CD14-positive monocyte (primary cell): Measurements from ENCODE around the gene DHTKD1. TPM values are rescaled to one million over a fixed set of nuclear protein-coding genes. Genes with fewer than 3 reads are reported as not detected.

Experiments
- DNase-seq, 3 donors: peaks; one replicate each; pipeline ENCODE4 v3.0.0-alpha.2; 2011 to 2022
- H2AFZ ChIP-seq: 2 replicates; pipeline ENCODE4 v1.6.0; 2012; ENCODE audit warnings: mild to moderate bottlenecking, low read depth, low read length, inconsistent platforms; ENCODE audit not compliant: insufficient read depth, poor library complexity, severe bottlenecking
- H3K27ac ChIP-seq, 2 donors: 1 replicate in 1 of 2; 2 replicates in 1 of 2; pipeline ENCODE4 v1.5.1; 2012 to 2013; ENCODE audit warnings: low read length in 2 of 2, control low read depth in 1 of 2, inconsistent platforms in 1 of 2, low read depth in 1 of 2, mild to moderate bottlenecking in 1 of 2
- H3K27me3 ChIP-seq, 2 donors: one replicate each; pipeline versions ENCODE4 v1.6.0 to v1.6.1; 2011 to 2013; ENCODE audit warnings: low read length in 2 of 2; ENCODE audit not compliant: control insufficient read depth in 2 of 2, insufficient read depth in 2 of 2
- H3K36me3 ChIP-seq, 2 donors: replicated peaks in 1 of 2; 1 replicate in 1 of 2; 2 replicates in 1 of 2; pipeline versions ENCODE4 v1.5.1 to v1.6.1; 2012 to 2013; ENCODE audit warnings: low read length in 2 of 2, control low read depth in 1 of 2, inconsistent platforms in 1 of 2, mild to moderate bottlenecking in 1 of 2; ENCODE audit not compliant: insufficient read depth in 2 of 2, control insufficient read depth in 1 of 2
- H3K4me1 ChIP-seq, 2 donors: 1 replicate in 1 of 2; 2 replicates in 1 of 2; pipeline versions ENCODE4 v1.5.1 to v1.6.1; 2012 to 2013; ENCODE audit warnings: low read length in 2 of 2, control low read depth in 1 of 2, inconsistent platforms in 1 of 2, mild to moderate bottlenecking in 1 of 2, moderate library complexity in 1 of 2; ENCODE audit not compliant: insufficient read depth in 2 of 2, control insufficient read depth in 1 of 2
- H3K4me2 ChIP-seq: replicated peaks from 2 replicates; pipeline ENCODE3; 2012; ENCODE audit warnings: low read length, moderate library complexity, mild to moderate bottlenecking; ENCODE audit not compliant: poor library complexity, severe bottlenecking; ENCODE audit errors: extremely low read depth
- H3K4me3 ChIP-seq, 3 experiments: fragments of 200-600 bp in 1 of 3; sonication (generic) in 1 of 3; replicated peaks in 1 of 3; 1 replicate in 2 of 3; 2 replicates in 1 of 3; pipeline ENCODE4 v1.5.1; 2011 to 2013; ENCODE audit warnings: low read length in 3 of 3, mild to moderate bottlenecking in 3 of 3, control low read depth in 2 of 3, low read depth in 2 of 3, inconsistent platforms in 1 of 3, moderate library complexity in 1 of 3
- H3K79me2 ChIP-seq: 2 replicates; pipeline ENCODE4 v1.6.0; 2012; ENCODE audit warnings: mild to moderate bottlenecking, control low read depth, inconsistent platforms, low read length, moderate library complexity; ENCODE audit not compliant: insufficient read depth
- H3K9ac ChIP-seq: 2 replicates; pipeline ENCODE4 v1.6.0; 2017; ENCODE audit warnings: low read length, mild to moderate bottlenecking; ENCODE audit not compliant: insufficient read depth, poor library complexity, severe bottlenecking
- H3K9me3 ChIP-seq, 2 donors: replicated peaks in 1 of 2; 1 replicate in 1 of 2; 2 replicates in 1 of 2; pipeline versions ENCODE4 v1.5.1 to v1.6.1; 2012 to 2013; ENCODE audit warnings: low read length in 2 of 2, control low read depth in 1 of 2; ENCODE audit not compliant: control insufficient read depth in 1 of 2, insufficient read depth in 1 of 2
- H4K20me1 ChIP-seq: 2 replicates; pipeline ENCODE4 v1.6.0; 2012; ENCODE audit warnings: mild to moderate bottlenecking, low read length, control low read depth, moderate library complexity; ENCODE audit not compliant: insufficient read depth
- H3K27ac Mint-ChIP-seq, 7 donors: one replicate each; pipeline ENCODE4 v1.8.0; 2020; ENCODE audit warnings: mild to moderate bottlenecking in 7 of 7, mixed read lengths in 7 of 7, moderate library complexity in 6 of 7, inconsistent platforms in 2 of 7
- H3K27me3 Mint-ChIP-seq, 3 donors: one replicate each; pipeline ENCODE4 v1.8.0; 2021 to 2022; ENCODE audit warnings: low read depth in 3 of 3, mild to moderate bottlenecking in 3 of 3, mixed read lengths in 3 of 3, moderate library complexity in 3 of 3, inconsistent platforms in 1 of 3
- H3K36me3 Mint-ChIP-seq, 2 donors: one replicate each; pipeline ENCODE4 v1.8.0; 2020; ENCODE audit warnings: mixed read lengths in 2 of 2, inconsistent platforms in 1 of 2, mild to moderate bottlenecking in 1 of 2
- H3K4me1 Mint-ChIP-seq: one replicate; pipeline ENCODE4 v1.8.0; 2020; ENCODE audit warnings: mild to moderate bottlenecking, mixed read lengths
- H3K4me3 Mint-ChIP-seq, 2 donors: one replicate each; pipeline ENCODE4 v1.8.0; 2020; ENCODE audit warnings: mild to moderate bottlenecking in 2 of 2, mixed read lengths in 2 of 2, moderate library complexity in 1 of 2
- H3K9me3 Mint-ChIP-seq, 7 donors: one replicate each; pipeline ENCODE4 v1.8.0; 2020 to 2022; ENCODE audit warnings: mixed read lengths in 7 of 7, mild to moderate bottlenecking in 6 of 7, moderate library complexity in 6 of 7, inconsistent platforms in 2 of 7
- CTCF ChIP-seq: fragments of 200-600 bp; IDR thresholded peaks from one replicate; pipeline ENCODE4 v1.8.0; 2022; ENCODE audit warnings: antibody characterized with exemption, mild to moderate bottlenecking
- WGBS: methylation state at CpG from one replicate; pipeline ENCODE4 v1.1.5; 2013; ENCODE audit warnings: missing lambda C conversion rate; ENCODE audit not compliant: insufficient coverage; 5-methylcytosine and 5-hydroxymethylcytosine counted together
- intact Hi-C, 2 donors: fragments of 100-400 bp; cut with micrococcal nuclease; formaldehyde crosslinking; loops; one replicate each; pipeline versions ENCODE4 v1.15.0 to v1.15.1; 2023
- polyA plus RNA-seq, 3 donors: library from polyadenylated mRNA; depleted of rRNA in 1 of 3; unstranded in 2 of 3; stranded (reverse) in 1 of 3; fragments of 300-500 nt in 2 of 3; fragments of >200 nt in 1 of 3; fragmentation: Illumina TruSeq in 2 of 3; gene quantifications; 1 replicate in 2 of 3; 2 replicates in 1 of 3; pipeline ENCODE4 v1.2.3, GENCODE V29; 2012 to 2021

The DHTKD1 gene
- polyA plus RNA-seq, 3 donors: 7.0 to 12.1 (median 11.2) TPM

- Histone ChIP-seq H4K20me1 (no peaks in the 10 kb centered on the region), H3K27ac (peak within 1 kb of the TSS; percentile 74 to 77), H3K4me1 (peaks cover 12 to 21% of the 10 kb centered on the region in 2 donors), H3K4me2 (peak within 1 kb of the TSS; percentile 95), H3K9ac (peak within 1 kb of the TSS; percentile 73), H3K4me3 (peak within 1 kb of the TSS; percentile 74 to 91 (median 87)), H2AFZ (peak within 1 kb of the TSS; percentile 98), H3K27me3 (no peaks in the 10 kb centered on the region), H3K79me2 (peaks cover 7% of the 10 kb centered on the region), H3K36me3 (no peaks in the 10 kb centered on the region), H3K9me3 (no peaks in the 10 kb centered on the region)
- no peaks in the 10 kb centered on the region for H3K9me3 Mint-ChIP-seq
- H3K27me3 Mint-ChIP-seq: peaks cover 0 to 3% (median 0%) of the 10 kb centered on the region in 3 donors
- TF ChIP-seq CTCF: no peak
- H3K4me3 Mint-ChIP-seq: peak within 1 kb of the TSS; percentile 82 to 90
- peak within 1 kb of the TSS; percentile 71 to 88 (median 83) for H3K27ac Mint-ChIP-seq
- intact Hi-C loops: loop anchor here (1.0 to 5.0 kb wide), 4 partner anchors 61 to 87 kb away; partner anchors contain the start of genes DHTKD1 (in 2 of the 2), CDC123 (in 1 of the 2), NUDT5 (in 1 of the 2) and UPF2 (in 1 of the 2)
- H3K4me1 Mint-ChIP-seq: peaks cover 12% of the 10 kb centered on the region
- peak; percentile 90 to 93 (median 91) for DNase-seq
- WGBS: under 1% methylated on average over 107 of the region's 108 CpGs
- H3K36me3 Mint-ChIP-seq: peaks cover under 1 to 9% of the 10 kb centered on the region in 2 donors
These were observed 60.7 kb downstream of the DHTKD1 start, which contains the start of gene SEC61A2 for GRCh38 chr10:12129222-12130111. TSS of gene SEC61A2 (plus strand) at chr10:12129677. CDS start at chr10:12129788, 111 bp downstream.

- Histone ChIP-seq H3K9ac (peak overlapping the region; percentile 73), H3K4me1 (peaks cover 12 to 21% of the 10 kb centered on the region in 2 donors), H3K79me2 (peaks cover 7% of the 10 kb centered on the region), H3K9me3 (no peaks in the 10 kb centered on the region), H4K20me1 (no peaks in the 10 kb centered on the region), H3K36me3 (no peaks in the 10 kb centered on the region), H3K4me3 (peak overlapping the region; percentile 59 to 91 (median 87)), H2AFZ (peak overlapping the region; percentile 98), H3K27me3 (no peaks in the 10 kb centered on the region), H3K27ac (no peak overlapping the region), H3K4me2 (peak overlapping the region; percentile 95)
- peak; percentile 38 for TF ChIP-seq CTCF
- DNase-seq: peak; percentile 7 to 41 (median 19)
- Mint-ChIP-seq H3K27ac (peak overlapping the region in 3 of 7 donors; percentile 7 to 30 (median 25)), H3K27me3 (peaks cover 0 to 3% (median 0%) of the 10 kb centered on the region in 3 donors), H3K4me3 (peak overlapping the region; percentile 79 to 90), H3K4me1 (peaks cover 12% of the 10 kb centered on the region), H3K9me3 (no peaks in the 10 kb centered on the region), H3K36me3 (peaks cover 4 to 7% of the 10 kb centered on the region in 2 donors)
- intact Hi-C loops: no loop called here
- WGBS: 67% methylated on average over 1 of the region's 11 CpGs
These were observed 61.6 kb downstream of the DHTKD1 start for GRCh38 chr10:12130237-12130872.
